Anterior cingulate cortex (tissue), 58 donors: ENCODE data around the gene MED12.

Experiments
- DNase-seq, 58 donors: peaks; one replicate each; lab custom pipeline; 2025; lab: John Stamatoyannopoulos, UW

MED12 gene

GRCh38 chrX:71184092-71184491 is 65.7 kb downstream of the MED12 start:
- no peak for DNase-seq

DNA sequence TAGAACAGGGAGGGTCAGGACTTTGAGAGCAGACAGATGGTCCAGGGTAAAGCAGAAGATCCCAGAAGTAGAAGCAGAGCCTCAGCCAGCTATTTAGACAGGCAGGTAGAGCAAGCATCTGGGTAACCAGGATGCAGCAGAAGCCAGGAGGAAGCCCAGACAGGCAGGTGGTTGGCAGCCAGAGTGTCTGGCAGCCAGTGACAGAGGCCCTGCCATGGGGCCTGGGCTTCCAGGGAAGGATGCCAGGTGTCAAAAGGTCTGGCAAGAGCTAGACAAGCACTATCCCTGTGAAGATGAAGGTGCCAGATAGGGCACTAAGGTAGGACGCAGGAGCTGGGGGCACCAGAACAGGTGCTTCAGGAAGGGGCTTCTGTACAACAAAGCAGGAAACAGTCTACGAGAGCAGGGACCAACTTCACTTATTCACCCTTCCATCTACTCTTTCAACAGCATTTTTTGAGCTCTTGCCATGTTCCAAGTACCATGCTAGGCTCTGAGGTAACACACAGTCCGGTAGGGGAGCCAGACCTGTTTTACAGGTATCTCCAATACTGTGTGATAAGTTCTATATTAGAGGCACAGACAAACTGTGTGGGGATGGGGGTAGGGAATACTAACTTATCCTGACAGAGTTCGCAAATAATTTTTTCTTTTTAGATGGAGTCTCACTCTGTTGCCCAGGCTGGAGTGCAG is 66.6 kb downstream of the MED12 start:
- DNase-seq, result no peak

DNA sequence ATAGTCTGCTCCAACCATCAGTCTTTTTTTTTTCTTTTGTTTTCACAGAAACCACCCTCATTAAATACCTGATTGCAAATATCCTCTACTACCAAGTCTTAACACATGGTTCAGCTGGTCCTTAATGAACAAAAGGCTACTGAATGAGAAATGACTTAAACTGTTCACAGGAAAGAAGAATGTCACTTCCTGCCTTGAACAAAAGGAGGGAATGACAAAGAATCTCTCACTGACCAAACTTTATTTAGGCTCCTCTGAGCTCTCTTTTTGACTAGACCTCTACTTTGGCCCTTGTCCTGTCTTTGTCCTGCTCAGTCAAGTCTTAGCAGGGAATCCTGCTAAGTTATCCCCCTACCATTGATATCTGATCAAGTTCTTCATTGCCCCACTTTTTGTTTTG is 72.9 kb downstream of the MED12 start:
- no peak for DNase-seq
